ENCODE data around the gene RANBP17.
"Not testable (repeated sequence)": the region's sequence is repeated elsewhere in the genome, so short reads cannot be mapped to it uniquely, and the experiment has no call there.

- TF ChIP-seq PATZ1 (CRISPR knock-in tag; IDR thresholded peaks at IDR 0.05; ENCODE audit: borderline replicate concordance); CREB5 (CRISPR knock-in tag; IDR thresholded peaks at IDR 0.05; ENCODE audit: low read depth): not testable (repeated sequence)
These were observed 118.4 kb downstream of the RANBP17 start for GRCh38 chr5:170980261-170980660.

Data from SK-N-SH treated with all-trans-retinoic acid at 6 μM for 48 hours (cell line).